ENCODE results near the gene ARL10.

The ARL10 gene

DNA sequence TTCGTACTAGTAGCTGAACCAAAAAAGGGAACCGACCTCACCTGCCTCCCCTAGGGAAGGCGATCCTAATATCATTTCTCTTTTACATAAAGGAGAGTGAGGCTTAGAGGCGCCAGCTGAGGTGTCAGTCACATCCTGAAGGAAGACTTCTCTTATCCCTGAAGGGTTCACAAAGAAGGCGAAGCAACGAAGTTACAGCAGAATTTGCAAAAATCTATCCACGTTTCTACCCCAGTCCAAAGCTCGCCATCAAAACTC lies 3.1 kb upstream of the ARL10 start:
- no peak for DNase-seq

DNA sequence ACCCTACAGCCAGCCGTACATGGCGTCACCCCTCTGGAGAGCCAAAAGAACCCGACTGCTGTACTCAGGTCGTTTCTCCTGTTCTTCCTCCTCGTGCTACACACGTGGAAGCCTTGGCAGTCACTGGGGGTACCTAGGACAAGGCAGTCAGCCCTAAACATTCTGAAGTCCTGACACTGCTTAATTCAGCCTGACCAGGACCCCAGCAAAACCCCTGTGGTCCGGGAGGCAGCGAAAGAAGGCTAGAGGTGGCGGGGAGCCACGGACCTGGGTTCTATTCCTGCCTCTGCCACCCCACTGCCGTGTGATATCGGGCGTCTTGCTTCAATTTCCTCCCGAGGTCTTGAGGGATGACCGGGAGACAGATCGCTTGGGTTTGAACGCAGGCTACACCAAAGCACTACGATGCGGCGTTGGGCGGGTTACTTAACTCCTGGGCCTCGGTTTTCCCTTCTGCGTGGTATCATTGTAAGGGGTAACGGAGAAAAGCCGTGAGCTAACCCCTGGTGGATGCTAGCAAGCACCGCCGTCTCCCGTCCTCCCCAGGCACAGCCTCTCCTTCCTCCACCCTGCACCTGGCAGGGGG lies 429 bp upstream of the ARL10 start:
- DNase-seq, result no peak

DNA sequence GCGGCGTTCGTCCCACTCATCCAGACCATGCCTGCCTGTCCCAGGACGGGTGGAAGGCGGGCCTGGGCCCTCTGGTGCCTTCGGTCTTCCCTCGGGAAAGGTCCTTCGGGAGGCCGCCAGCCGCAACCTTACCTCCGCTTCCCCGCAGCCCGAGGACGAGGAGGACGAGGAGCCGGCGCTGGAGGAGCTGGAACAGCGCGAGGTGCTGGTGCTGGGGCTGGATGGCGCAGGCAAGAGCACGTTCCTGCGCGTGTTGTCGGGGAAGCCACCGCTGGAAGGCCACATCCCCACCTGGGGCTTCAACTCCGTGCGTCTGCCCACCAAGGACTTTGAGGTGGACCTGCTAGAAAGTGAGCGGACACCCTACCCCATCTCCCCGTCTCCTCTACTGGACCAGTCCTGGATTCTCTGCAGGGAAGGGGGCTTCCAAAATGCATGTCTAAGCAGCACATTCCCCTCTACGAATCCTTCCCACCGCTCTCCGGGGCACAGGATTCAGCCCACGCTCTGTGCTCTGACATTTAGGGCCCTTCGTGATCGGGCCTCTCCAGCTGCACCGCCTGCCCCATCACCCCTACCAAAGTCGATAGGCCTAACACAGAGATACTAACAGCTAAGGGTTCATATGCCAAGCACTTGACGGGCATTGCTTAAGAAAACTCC lies 1.1 kb downstream of the ARL10 start:
- DNase-seq, result no peak

DNA sequence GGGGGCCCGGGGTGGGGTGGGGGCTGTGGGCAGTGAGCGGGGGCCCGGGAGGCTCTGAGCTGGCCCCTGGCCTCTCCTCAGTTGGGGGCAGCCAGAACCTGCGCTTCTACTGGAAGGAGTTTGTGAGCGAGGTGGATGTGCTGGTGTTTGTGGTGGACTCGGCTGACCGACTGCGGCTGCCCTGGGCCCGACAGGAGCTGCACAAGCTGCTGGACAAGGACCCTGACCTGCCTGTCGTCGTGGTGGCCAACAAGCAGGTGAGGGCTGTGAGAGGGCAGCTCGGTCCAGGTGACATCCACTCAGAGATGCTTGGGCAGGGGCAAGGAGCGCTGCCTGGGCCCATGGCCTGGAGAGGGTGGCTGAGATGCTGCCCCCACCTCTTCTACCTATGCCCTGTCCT lies 3.4 kb downstream of the ARL10 start:
- DNase-seq, result no peak

DNA sequence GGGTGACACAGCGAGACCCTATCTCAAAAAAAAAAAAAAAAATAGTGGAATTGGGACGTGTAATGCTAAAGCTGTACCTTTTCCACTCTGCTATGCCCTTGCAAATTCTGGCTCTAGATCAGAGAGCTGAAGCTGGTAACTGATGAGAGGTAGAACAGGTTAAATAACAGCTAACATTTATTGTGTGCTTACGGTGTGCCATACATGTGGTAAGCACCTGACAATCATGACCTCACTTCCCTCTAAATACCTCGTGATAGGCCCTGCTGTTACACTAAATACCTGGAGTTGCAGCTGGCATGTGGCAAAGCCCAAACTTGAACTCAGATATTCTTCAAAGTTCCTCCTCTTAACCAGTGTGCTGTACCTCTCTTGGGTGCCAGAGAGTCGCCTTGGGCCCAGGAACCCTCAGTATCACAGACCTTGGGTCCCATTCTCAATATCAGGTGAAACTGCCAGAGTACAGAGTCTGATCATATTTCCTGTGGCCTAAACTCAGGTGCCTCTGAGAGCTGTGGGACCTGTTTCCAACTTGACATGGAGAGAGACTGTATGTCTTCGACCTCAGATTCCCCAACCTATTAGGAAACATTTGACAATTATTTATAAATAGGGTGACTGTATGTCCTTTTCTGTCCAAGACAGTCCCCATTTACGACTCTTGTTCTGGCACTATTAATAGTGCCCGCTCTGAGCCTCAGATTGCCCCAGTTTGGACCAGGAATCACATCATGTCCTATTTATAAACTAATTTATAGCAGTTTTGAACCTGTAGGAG lies 4.8 kb downstream of the ARL10 start:
- no peak for DNase-seq

DNA sequence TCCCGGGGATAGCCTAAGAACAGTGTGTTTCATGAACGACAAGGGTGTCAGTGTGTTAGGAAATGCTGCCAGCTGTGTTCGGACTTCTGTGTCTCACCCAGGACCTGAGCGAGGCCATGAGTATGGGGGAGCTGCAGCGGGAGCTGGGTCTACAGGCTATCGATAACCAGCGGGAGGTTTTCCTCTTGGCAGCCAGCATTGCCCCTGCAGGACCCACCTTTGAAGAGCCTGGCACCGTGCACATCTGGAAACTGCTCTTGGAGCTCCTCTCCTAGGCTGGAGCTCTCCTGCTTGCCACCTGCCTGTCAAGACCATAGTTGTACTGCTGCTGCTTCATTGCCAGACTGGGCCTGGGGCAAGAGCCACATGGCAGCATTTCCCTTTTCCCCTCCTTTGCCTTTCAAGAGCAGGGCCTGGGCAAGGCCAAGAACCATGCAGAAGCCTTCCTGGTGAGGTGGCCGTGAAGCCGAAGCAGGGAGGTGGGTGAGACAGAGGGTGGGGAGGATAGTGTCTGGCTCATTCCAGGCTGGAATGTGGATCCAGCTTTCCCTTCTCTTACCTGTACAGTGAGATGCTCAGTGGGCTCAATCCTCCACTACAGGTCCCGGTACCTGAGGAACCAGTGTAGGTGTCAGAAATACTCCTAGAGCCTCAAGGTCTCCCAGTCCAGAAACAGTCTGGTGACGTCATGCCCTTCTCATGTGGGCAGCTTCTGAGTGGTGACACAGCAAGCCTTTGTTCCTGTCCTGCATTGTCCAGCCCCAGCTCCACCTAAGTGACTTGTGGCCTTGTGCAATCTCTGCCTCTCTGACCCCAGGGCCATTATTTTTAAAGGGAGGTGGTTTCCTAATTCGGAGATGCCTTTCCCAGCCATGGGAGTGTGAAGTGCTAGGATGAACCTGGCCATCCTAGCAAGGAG lies 6.6 kb downstream of the ARL10 start:
- no peak for DNase-seq

DNA sequence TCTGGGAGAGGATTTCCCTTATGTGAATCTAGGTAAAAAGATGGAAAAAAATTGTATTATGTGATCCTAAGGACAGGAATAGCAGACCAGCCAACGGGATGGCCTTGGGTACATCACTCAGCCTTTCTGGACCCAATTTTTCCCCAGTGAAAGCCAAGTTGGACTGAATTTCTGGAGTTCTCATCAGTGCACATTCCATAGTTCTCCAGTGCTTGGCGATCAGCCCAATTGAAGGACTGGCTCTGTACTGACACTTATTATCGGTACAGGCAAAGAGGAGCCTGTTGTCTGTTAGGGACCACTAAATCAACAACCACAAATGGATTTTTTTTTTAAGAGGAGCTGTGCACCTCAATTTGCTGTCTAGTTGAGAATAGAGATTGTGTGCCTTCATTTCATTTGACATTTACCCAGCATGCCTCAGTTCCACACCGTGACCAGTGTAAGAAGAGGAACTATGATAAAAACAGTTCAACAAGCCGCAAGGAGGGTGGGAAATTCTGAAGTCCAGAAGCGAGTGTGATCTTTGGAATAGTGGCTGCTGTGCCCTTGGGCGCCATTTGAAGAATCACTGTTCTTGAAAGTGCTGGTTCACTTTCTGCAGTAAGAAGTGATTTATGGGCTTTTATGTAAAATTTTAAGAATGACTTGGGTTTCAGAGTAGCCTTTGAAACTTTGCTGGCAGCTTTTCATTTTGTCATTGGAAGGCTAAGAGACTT lies 8.0 kb downstream of the ARL10 start:
- DNase-seq, result no peak

DNA sequence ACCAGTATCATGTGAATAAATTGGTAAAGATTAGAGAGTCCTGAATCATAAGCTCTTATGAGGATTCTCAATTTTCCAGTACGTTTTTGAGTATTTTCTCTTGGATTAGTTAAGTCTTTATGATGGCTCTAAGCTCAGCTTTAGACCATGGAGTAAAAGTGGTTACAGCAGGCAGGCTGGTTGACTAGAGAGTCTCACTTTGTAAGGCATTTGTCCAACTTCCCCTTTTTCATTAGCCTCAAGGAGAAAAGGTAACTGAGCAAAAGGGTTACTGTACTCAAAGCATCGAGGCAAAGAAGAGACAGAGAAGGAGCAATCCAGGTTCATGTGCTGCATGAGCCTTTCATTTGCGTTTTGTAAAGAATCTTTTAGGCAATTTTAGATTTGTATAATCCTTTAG lies 14.6 kb downstream of the ARL10 start:
- no peak for DNase-seq

DNA sequence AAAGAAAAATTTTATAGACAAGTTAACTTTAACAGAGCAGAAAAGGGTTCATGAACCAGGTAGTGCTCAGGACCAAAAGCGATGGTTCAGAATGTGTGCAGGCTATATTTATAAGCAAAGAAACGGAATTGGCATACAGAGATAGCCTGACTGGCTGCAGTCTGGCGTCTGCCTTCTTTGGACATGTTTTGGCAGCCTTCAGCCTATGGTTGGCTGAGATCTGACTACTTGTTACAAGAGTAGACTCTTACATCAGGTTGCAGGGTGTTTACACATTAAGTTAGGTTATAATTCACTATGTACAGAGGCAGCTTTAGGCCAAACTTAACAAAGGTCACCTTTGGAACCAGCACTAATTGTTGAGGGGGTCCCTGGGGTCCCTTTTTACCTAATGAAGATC lies 16.1 kb downstream of the ARL10 start:
- no peak for DNase-seq

DNA sequence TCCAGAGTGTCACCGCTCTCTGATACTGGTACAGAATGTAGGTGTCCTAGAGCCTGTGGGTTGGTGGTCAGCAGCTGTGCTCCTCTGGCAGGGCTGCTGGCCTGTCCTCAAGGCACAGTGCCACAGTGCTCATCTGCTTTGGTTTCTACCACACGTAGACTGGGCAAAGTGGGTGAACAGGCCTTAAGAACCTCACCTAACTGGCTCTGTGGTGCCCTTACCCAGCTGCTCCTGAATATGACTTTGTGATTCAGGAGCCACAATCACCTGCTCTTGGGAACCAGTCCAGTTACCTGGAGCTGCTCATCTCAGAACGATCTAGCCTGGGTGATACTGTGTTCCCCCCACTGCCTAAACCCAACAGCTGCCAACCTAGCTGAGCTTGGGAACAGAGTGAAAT lies 16.7 kb downstream of the ARL10 start:
- DNase-seq, result no peak

DNA sequence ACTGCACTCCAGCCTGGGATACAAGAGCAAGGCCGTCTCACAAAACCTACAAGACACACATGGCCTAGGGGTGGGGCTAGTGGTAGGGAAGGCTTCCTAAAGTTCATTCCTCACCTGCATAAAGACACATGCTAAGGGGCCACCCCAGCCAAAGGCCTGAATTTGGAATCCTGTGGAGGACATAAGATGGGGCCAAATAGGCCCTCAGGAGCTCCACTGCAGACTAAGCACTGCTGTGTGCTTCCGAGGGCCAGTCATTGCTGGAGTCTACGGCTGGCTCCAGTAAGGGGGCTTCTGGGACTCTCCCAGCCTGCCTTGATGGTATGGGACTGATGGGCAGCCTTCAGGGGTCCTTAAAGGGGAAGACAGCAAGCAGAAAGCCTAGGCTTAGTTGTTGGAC lies 17.4 kb downstream of the ARL10 start:
- no peak for DNase-seq

DNA sequence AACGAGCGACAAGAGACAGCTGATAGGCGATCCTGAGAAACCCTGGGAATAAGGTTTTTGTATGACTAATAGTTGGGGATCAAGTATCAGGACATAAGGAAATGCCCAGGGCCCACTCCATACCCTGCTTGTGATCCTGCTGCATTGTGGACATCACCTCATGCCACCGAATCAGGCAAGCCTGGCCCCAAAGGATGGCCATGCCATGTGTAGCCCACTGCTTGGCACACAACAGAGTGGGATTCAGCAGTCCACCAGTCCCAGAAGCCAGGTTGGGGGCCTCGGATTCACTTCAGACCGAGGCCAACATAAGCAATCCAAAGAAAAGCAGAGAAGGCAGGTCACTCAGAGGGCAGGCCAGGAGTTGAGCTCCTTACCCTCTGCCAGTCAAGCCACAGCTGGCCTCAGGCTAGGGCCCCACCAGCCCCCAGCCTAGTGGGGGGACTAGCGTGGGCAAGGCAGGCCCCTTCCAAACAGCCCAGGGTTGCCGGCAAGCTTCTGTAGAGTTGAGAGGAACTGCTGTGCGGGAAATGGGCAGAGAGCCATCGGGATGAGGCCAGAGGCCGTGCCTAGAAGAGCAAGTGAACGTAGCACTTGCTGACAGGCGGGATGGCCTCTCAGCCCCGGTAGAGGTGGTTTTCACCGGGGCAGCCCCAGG lies 18.1 kb downstream of the ARL10 start:
- DNase-seq, result no peak

DNA sequence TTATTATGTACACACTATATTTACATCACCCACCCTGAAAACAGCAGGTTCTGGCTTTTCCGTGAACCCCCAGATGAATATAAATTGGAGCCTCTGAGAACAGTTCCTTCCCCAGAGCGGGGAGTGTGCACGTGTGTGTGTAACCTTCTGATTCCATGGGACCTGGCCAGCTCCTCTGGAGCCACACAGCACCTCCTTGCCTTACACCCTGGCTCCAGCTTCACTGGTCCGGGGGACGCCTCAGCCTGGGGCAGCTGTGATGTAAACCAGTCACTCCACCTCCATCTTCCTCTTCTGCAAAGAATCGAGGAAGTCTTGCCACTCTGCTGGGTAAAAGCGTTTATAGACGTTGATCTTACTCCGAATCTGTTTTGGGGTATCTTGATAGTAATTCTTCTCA lies 18.7 kb downstream of the ARL10 start:
- DNase-seq, result no peak

DNA sequence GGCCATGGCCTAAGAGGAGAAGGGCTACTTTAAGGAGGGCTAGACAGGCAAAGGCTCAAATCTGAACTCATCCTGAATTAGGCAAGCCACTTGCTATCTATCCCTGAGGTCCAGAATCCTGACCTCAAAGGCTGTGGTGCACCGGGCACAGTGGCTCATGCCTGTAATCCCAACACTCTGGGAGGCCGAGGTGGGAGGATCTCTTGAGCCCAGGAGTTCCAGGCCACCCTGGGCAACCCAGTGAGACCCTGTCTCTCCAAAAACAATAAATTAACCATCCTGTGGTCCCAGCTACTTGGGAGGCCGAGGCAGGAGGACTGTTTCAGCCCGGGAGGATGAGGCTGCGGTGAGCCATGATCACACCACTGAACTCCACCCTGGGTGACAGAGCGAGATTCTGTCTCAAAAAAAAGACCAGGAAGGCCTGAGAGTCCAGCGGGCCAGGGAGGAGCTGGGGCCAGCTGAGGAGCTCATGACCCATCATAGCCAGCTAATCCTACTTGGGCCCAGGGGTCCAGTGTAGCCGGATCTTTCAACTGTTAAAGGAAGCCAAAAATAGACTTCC lies 19.2 kb downstream of the ARL10 start:
- no peak for DNase-seq

DNA sequence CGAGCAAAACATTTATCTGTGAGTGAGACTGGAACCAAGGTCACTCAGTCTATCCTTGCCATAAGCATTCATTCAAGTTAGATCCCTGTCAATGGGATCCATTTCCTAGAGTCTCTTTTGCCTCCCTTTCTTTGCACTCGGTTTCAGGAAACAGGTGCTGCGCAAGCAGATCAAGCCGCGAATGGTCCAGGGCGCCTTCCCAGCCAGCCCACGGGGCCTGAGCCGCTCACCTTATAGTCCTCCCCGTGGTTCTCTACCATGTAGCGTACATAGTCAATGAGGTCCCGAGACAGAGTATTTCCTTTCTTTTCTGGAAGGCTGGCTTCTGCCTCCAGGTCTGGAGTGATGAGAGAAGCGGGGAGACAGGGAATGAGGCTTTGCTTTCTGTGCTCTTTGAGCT lies 19.7 kb downstream of the ARL10 start:
- DNase-seq, result no peak

DNA sequence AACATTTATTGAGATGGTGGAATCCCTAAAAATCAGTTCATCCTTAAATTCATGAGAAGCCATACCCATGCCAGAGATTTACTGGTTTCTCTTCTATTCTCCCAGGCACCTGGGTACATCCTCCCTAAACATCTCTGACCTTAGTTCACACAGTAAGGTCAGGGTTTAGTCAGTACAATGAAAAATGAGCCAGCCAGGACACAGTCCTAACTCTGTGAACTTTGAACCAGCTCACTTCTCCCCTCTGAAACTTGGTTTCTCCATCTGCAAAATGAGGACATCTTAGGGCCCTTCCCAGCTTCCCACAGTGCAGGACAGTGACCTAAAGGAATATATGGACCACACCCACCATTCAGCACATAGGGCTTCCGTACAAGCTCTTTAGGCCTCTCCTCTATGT lies 21.2 kb downstream of the ARL10 start:
- DNase-seq, result no peak

DNA sequence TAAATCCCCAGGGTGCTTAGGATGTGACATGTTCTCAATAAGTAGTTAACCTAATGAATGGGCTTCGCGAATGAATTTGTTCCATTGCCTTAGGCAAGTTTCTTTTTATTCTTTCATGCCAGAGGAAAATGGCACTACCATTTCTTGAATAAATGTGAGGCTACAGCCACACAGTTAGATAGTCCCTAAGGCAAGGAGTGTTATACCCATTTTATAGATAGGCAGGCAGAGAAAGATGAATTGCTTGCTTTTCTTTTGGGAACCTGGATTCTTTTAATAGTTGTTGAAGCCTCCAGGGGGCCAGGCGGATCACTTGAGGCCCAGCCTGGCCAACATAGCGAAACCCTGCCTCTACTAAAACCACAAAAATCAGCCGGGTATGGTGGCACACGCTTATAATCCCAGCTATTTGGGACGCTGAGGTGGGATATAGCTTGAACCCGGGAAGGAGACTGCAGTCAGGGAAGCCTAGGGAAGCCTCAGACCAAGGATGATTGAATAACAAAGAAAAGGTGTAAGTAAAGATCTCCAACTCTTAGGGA lies 22.2 kb downstream of the ARL10 start:
- no peak for DNase-seq

DNA sequence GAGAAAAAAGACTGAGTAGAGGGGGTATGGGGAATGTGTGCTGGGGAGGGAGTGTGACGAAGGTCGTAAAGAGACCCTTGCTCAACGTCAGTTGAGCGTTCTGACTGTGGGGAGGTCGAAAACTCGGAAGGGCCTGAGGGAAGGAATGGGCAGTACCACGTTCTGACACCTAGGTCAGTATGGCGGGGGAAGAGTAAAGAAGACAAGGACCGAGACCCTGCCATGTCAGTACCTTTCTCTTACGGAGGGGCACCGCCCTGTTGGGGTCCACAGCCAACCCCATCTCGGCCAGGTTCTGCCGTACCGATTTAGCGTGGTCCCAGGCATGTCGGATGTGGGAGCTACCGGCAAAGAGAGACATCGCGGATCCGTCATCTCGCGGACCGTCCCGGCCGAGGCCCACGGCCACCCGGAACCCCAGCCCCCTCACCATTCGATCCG lies 22.7 kb downstream of the ARL10 start:
- no peak for DNase-seq

DNA sequence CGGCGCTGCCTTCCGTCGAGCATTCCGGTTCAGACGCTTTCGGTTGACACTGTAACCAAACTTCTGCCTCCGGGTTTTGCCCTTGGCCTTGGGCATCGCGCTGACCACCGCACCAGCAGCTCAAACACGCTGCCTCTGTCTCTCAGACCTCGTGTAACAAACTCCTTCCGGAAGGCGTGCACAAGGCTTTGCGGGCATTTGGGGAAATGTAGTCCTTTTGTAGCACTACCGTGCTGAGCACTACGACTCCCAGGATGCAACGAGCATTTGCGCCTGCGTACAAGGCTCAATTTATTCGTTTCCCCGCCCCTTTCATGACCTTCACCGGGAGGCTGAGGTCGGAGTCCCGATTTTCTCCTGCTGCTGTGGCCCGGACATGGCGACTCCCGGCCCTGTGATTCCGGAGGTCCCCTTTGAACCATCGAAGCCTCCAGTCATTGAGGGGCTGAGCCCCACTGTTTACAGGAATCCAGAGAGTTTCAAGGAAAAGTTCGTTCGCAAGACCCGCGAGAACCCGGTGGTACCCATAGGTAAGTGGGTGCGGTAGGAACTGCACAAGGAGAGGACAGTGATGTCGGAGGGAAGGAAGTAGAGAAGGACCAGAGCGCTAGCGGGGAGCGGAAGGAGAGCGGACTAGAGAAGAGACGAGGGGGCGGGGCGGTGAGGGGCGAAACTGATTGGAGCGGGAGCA lies 23.3 kb downstream of the ARL10 start, which contains the start of the genes HIGD2A and NOP16:
TSS of gene HIGD2A (plus strand) at position 308 of the 691 bp plus-strand sequence. CDS start at position 377, 69 bp downstream.
TSS of gene NOP16 (minus strand) at position 155 of the 691 bp plus-strand sequence. CDS start at position 96, 59 bp downstream.
- peak; percentile 94 for DNase-seq
